SU-DHL-6 (cell line): ENCODE data around the gene MAPK8.
"Not testable (repeated sequence)": the region's sequence is repeated elsewhere in the genome, so short reads cannot be mapped to it uniquely, and the experiment has no call there.

Source experiments
- EZH2phosphoT487 ChIP-seq: fragments of 200-600 bp; sonication (generic), shearing (Covaris generic); conservative IDR thresholded peaks from 2 replicates; pipeline ENCODE4 v1.6.1; 2018; ENCODE audit warnings: mild to moderate bottlenecking, antibody characterized with exemption, low read length, moderate library complexity, mixed read lengths
- TF ChIP-seq, protein P1 (sequence below): fragments of 200-600 bp; sonication (generic); IDR thresholded peaks from one replicate; pipeline ENCODE4 v1.5.1; 2017; ENCODE audit warnings: antibody characterized with exemption, mild to moderate bottlenecking, low read length, moderate library complexity; ENCODE audit not compliant: insufficient read depth, poor library complexity, severe bottlenecking

DNA sequence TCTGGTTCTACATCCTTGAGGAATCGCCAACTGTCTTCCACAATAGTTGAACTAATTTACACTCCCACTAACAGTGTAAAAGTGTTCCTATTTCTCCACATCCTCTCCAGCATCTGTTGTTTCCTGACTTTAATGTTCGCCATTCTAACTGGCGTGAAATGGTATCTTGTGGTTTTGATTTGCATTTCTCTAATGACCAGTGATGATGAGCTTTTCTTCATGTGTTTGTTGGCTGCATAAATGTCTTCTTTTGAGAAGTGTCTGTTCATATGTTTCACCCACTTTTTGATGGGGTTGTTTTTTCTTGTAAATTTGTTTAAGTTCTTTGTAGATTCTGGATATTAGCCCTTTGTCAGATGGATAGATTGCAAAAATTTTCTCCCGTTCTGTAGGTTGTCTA lies 41.5 kb downstream of the MAPK8 start:
- TF ChIP-seq, protein P1, sequence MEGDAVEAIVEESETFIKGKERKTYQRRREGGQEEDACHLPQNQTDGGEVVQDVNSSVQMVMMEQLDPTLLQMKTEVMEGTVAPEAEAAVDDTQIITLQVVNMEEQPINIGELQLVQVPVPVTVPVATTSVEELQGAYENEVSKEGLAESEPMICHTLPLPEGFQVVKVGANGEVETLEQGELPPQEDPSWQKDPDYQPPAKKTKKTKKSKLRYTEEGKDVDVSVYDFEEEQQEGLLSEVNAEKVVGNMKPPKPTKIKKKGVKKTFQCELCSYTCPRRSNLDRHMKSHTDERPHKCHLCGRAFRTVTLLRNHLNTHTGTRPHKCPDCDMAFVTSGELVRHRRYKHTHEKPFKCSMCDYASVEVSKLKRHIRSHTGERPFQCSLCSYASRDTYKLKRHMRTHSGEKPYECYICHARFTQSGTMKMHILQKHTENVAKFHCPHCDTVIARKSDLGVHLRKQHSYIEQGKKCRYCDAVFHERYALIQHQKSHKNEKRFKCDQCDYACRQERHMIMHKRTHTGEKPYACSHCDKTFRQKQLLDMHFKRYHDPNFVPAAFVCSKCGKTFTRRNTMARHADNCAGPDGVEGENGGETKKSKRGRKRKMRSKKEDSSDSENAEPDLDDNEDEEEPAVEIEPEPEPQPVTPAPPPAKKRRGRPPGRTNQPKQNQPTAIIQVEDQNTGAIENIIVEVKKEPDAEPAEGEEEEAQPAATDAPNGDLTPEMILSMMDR = not testable (repeated sequence)
- not testable (repeated sequence) for TF ChIP-seq EZH2phosphoT487
